OCI-LY3 (cell line): ENCODE data around the gene PTPRD.

Source experiments
- H2AFZ ChIP-seq: fragments of 200-600, 300-600 bp; shearing (Covaris generic); 2 replicates; pipeline ENCODE4 v1.6.0; 2014; ENCODE audit warnings: antibody characterized with exemption, low read depth, low read length
- H3K27ac ChIP-seq: fragments of 200-600, 300-600 bp; sonication (generic); 2 replicates; pipeline ENCODE4 v1.5.1; 2014; ENCODE audit warnings: mild to moderate bottlenecking, low read length, moderate library complexity, mixed read lengths
- H3K27me3 ChIP-seq: fragments of 200-600, 300-600 bp; sonication (generic); 2 replicates; pipeline ENCODE4 v1.6.1; 2014; ENCODE audit warnings: low read depth, low read length, mixed read lengths
- H3K36me3 ChIP-seq: fragments of 200-600, 300-600 bp; sonication (generic); replicated peaks from 2 replicates; pipeline ENCODE3; 2014; ENCODE audit warnings: low read depth, low read length, mixed read lengths
- H3K4me1 ChIP-seq: fragments of 300-600, 200-600 bp; sonication (generic); 2 replicates; pipeline ENCODE4 v1.6.1; 2014; ENCODE audit warnings: low read length, mixed read lengths
- H3K4me2 ChIP-seq: fragments of 200-600, 300-600 bp; sonication (generic); 2 replicates; pipeline ENCODE4 v1.6.1; 2014; ENCODE audit warnings: low read length, mixed read lengths
- H3K4me3 ChIP-seq: fragments of 300-600, 200-600 bp; sonication (generic); 2 replicates; pipeline ENCODE4 v1.5.1; 2014; ENCODE audit warnings: antibody characterized with exemption, mild to moderate bottlenecking, low read length, moderate library complexity
- H3K79me2 ChIP-seq: fragments of 300-600, 200-600 bp; shearing (Covaris generic); 2 replicates; pipeline ENCODE4 v1.6.1; 2014; ENCODE audit warnings: mild to moderate bottlenecking, low read length, mixed read lengths
- H3K9ac ChIP-seq: fragments of 300-600, 200-600 bp; shearing (Covaris generic); 2 replicates; pipeline ENCODE4 v1.6.0; 2014; ENCODE audit warnings: mild to moderate bottlenecking, low read length, moderate library complexity
- H3K9me3 ChIP-seq: fragments of 200-600, 300-600 bp; shearing (Covaris generic); 2 replicates; pipeline ENCODE4 v1.6.1; 2014; ENCODE audit warnings: low read length, mixed read lengths; ENCODE audit not compliant: insufficient read depth
- H4K20me1 ChIP-seq: fragments of 200-600, 300-600 bp; sonication (generic); 2 replicates; pipeline ENCODE4 v1.6.1; 2016; ENCODE audit warnings: low read length, mixed read lengths; ENCODE audit not compliant: insufficient read depth
- CTCF ChIP-seq: fragments of 200-600, 300-600 bp; sonication (generic); IDR thresholded peaks from 2 replicates; pipeline ENCODE4 v1.5.1; 2014; ENCODE audit warnings: antibody characterized with exemption, low read length, low read depth
- EZH2phosphoT487 ChIP-seq: fragments of 200-600 bp; shearing (Covaris generic); IDR thresholded peaks from 2 replicates; pipeline ENCODE4 v1.6.1; 2018; ENCODE audit warnings: antibody characterized with exemption, mixed run types, low read depth

PTPRD gene

GRCh38 chr9:8733131-8733954 lies 1879.5 kb downstream of the PTPRD start:
- no peak overlapping the region for H2AFZ ChIP-seq
- H3K4me2 ChIP-seq = no peak overlapping the region
- H3K9ac ChIP-seq = no peak overlapping the region
- TF ChIP-seq EZH2phosphoT487 = no peak
- H3K36me3 ChIP-seq = no peaks in the 10 kb centered on the region
- no peaks in the 10 kb centered on the region for H4K20me1 ChIP-seq
- H3K9me3 ChIP-seq = no peaks in the 10 kb centered on the region
- H3K4me3 ChIP-seq = no peak overlapping the region
- no peaks in the 10 kb centered on the region for H3K4me1 ChIP-seq
- no peak overlapping the region for H3K27ac ChIP-seq
- no peaks in the 10 kb centered on the region for H3K27me3 ChIP-seq
- H3K79me2 ChIP-seq = no peaks in the 10 kb centered on the region

DNA sequence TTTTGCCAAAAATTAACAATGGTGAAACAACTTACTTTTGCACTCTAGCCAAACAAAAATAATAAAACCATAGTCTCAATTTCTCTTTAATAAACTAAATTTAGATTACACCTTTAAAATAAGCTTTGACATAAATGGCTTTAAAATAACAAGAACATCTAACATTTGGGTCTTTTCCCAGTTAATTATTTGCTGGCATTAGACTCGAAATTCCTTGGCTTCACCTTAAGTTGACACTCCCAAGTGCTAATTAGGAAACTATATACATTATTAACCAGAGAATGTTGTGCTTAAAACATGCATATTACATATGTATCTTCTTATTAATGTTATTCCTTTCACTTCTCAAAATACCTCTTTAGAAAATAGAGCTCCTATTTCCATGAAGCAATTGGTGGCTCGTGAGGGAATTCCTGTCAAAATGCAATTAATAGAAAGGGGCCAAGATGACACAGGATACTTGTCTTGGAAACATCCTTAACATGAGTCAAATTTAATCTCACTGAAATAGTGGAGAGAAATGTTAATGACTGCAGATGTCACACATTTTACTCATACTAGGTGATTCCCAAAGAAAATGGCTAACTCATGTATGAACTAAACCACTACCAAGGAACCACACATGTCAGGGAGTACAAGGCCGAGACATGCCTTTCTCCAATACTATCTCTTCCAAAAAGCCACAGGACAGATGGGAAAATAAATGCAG lies 1880.3 kb downstream of the PTPRD start:
- Histone ChIP-seq H4K20me1 (no peaks in the 10 kb centered on the region), H3K9me3 (no peaks in the 10 kb centered on the region), H2AFZ (no peak overlapping the region), H3K4me2 (no peak overlapping the region), H3K9ac (no peak overlapping the region), H3K27ac (no peak overlapping the region), H3K27me3 (no peaks in the 10 kb centered on the region), H3K4me3 (no peak overlapping the region), H3K4me1 (no peaks in the 10 kb centered on the region), H3K79me2 (no peaks in the 10 kb centered on the region), H3K36me3 (no peaks in the 10 kb centered on the region)
- TF ChIP-seq CTCF (no peak), EZH2phosphoT487 (no peak)

DNA sequence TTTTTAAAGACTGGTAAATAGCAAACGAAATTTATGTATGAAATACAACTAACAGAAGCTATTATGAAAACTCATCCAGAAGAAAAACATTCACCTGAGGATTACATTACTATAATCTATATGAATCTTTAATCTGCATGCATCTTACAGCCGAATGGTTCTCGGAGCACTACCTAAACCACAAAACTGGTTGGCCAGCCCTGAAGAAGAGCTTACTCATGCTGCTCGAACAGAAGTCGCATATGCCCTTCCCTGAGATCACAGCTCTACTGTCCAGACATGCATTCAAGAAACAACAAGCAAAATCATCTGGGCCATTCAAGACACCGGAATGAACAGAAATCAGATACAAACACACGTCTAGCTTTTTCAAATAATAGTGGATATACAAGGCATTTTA lies 1882.2 kb downstream of the PTPRD start:
- Histone ChIP-seq H3K27me3 (no peaks in the 10 kb centered on the region), H3K9ac (no peak overlapping the region), H3K9me3 (no peaks in the 10 kb centered on the region), H3K4me1 (no peaks in the 10 kb centered on the region), H2AFZ (no peak overlapping the region), H3K4me2 (no peak overlapping the region), H4K20me1 (no peaks in the 10 kb centered on the region), H3K27ac (no peak overlapping the region), H3K4me3 (no peak overlapping the region), H3K36me3 (no peaks in the 10 kb centered on the region), H3K79me2 (no peaks in the 10 kb centered on the region)
- TF ChIP-seq CTCF (no peak), EZH2phosphoT487 (no peak)

GRCh38 chr9:8728910-8729309 lies 1883.9 kb downstream of the PTPRD start:
- Histone ChIP-seq H3K4me1 (no peaks in the 10 kb centered on the region), H3K36me3 (no peaks in the 10 kb centered on the region), H2AFZ (no peak overlapping the region), H3K9ac (no peak overlapping the region), H3K9me3 (no peaks in the 10 kb centered on the region), H3K4me3 (no peak overlapping the region), H3K4me2 (no peak overlapping the region), H3K27ac (no peak overlapping the region), H4K20me1 (no peaks in the 10 kb centered on the region), H3K27me3 (no peaks in the 10 kb centered on the region), H3K79me2 (no peaks in the 10 kb centered on the region)
- TF ChIP-seq CTCF (no peak), EZH2phosphoT487 (no peak)
